Eye (tissue), 1 donor: ENCODE results near the gene ZNF516.

Experiments used
- DNase-seq: peaks from one replicate; pipeline ENCODE4 v3.0.0-alpha.2; 2015

Gene ZNF516

DNA sequence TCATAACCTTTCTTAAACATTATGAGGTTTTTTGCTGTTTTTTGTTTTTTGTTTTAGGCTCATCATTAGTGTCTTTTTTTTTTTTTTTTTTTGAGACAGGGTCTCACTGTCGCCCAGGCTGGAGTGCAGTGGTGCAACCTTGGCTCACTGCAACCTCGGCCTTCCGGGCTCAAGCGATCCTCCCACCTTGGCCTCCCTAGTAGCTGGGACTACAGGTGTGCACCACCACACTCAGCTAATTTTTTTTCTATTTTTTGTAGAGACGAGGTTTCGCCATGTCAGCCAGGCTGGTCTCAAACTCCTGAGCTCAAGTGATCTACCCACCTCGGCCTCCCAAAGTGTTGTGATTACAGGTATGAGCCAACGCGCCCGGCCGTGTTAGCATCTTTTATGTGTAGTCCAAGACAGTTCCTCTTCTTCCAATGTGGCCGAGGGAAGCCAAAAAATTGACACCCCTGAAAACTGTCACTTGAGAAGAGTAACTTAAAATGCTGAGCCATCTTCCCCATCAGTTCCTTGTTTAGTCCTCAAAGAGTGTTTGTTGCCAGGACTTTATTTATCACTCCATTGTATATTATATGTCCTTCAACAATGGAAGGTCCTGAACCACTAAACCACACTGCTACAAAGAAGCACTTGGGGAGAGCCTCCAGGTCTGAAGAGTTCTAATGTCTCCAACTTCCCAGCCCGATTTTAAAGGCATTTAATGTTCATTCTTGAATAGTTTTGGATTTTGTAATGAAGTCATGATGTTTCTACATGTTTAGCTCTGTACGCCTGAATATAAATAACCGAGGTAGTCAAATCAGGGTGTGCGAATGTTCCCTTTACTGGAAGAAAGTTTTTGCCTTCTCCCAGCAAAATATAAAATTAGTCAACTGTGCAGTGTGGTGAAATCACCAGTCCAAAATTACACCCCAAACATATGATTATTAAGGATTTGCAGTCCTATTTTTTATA, 26.4 kb downstream of the ZNF516 start:
- no peak for DNase-seq

DNA sequence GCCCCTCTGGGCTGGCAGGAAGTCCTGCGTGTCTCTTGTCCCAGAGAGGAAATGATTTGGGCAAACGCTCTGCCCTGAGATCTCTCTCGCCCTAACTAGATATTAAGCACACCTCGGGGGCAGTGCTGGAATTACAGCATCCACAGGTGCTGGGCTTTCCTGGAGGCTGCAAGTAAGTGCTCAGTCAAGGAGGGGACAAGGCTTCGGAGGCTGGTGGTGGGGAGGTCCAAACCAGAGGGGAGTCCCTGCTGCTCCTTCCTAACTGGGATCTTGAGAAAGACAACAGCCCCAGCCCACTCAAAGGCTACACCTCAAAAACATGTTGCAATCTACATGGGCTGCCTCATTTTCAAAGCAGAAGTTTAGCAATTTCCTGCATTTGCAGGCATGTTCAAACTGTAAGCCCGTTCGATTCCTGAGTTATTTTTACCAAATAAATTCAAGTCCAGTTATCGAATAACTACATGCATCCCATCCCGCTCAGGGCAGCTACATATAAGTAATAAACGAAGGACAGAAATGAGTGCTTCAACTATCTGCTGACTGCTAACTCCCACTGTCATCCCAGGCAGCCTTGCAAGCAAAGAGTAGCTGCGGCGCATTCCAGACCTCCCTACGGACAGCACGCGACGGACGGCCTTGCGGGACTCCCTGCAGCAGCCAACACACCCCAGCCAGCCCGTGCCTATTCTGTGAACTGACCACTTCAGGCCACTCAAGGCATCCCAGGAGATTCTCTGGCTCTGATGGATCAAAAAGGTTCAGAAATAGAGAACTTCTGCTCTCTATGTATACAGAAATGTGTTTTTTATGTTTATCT, 27.5 kb downstream of the ZNF516 start:
- DNase-seq, result peak; percentile 38

DNA sequence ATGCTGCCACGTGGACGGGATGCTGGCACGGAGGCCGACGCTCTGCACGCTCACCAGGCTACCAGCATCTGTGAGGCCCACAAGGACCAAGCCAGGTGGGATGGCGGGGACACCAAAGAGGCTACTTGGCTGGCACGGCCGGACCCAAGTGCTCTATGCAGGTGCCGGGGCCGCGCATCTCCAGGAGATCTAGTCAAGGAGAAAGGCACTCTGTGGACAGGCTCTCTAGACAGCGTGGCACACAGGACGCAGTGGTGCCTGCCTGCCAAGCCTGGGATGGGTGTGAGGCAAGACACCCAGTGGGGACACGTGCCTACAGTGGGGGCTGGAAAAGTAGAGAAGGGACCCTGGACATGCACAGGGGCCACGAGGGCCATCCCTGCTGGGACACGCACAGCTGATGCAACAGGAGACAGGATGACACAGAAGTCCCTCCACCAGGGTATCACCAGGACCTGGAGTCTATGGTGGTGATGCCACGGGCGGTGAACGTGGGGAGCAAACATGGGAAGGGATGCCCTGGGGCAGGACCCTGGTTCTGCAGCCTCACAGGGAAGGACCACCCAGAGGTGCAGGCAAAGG, 28.5 kb downstream of the ZNF516 start:
- no peak for DNase-seq

DNA sequence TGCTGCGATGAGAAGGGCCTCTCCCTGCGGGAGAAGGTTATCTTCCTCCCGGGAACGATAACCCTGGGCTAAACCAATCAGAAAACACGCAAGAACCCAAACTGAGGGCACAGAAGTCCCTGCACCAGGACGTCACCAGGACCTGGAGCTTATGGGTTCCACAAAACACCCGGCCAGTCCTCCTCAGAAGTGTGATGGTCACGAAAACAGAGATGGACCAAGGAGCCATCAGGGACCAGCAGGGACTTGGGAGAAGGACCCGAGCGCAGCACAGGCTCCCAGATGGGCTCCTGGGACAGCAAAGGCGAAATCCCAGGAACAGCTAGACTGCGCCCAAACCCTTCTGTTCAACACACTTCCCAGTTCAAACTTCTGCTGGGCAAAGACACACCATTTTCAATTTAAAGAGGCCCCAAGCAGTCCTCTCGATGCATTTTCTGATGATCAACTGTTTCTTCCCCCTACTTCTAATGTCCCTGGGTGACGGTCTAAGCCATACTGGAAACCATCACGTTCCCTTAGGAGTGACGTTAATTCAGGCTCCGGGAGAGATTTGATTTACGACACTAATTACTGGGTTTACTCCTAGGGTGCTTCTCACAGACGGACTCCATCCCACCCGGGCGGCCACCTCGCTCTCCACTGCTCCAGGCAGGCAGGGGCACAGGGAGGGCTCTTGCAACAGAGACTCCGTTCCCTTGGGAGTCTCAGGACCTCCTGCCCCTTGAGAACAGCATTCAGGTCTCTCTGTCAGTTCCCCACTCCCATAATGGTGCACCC, 29.2 kb downstream of the ZNF516 start:
- no peak for DNase-seq

DNA sequence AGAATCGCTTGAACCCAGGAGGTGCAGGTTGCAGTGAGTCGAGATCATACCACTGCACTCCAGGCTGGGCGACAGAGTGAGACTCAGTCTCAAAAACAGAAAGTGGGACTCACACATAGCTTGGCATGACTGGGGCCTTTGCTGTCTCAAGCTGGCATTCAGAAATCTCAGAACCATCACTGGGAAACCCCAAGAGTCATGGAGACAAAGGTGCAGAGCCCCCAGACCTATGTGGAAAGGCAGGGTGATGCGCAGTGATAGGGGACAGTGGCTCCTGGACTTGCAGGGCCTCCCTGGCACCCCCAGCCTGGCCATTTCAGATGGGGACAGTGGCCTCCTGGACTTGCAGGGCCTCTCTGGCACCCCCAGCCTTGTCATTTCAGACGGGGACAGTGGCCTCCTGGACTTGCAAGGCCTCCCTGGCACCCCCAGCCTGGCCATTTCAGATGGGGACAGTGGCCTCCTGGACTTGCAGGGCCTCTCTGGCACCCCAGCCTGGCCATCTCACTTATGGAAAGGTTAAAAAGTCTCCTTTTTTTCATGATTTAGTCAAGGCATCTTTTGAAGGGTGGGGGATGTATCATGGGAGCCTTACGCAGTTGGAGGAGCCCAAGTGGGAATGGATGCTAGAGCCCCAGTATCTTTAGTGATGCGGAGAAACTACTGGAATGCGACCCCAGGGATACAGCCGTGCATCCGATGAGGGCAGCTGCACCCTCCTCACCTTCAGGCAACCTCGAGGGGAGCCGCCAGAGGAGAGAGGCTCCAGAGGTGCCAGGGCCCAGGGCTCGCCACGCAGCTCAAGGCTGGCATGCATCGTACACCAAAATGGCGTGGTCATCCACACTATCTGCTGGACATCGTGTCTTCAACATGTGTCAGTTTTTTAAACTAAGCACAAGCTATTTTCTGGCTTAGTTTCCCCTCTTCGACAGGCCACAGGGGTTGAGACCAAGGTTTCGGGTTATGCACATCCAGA, 30.5 kb downstream of the ZNF516 start:
- no peak for DNase-seq

DNA sequence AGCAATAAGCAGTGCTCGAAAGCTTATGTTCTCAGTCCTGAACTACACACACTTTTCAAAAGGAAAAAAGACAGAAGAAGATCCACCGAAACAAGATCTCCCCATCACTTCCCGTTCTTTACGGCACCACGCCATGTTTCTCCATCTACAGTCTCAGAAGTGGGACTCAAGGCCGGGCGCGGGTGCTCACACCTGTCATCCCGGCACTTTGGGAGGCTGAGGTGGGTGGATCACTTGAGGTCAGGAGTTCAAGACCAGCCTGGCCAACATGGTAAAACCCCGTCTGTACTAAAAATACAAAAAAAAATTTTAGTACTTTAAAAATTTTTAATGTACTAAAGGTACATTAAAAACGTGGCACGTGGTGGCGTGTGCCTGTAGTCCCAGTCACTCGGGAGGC, 31.2 kb downstream of the ZNF516 start:
- DNase-seq, result no peak

DNA sequence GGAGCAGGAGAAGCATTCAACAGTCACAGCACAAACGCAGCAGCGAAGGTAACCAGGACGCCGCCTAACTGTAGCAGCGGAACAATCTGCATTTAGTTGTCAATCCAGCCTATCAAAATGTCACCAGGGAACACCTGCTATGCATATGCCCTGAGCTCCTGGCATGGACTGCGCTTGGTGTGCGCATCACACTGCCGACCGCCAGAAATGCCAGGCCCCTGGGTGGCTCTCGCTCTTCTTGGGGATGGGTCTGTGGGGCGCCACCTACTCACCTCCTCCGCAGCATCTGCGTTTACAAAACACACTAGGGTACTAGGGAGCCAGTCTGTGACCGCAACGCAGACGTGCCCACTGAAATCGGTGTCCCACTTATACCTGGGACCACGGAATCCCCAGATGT, 31.7 kb downstream of the ZNF516 start:
- no peak for DNase-seq

DNA sequence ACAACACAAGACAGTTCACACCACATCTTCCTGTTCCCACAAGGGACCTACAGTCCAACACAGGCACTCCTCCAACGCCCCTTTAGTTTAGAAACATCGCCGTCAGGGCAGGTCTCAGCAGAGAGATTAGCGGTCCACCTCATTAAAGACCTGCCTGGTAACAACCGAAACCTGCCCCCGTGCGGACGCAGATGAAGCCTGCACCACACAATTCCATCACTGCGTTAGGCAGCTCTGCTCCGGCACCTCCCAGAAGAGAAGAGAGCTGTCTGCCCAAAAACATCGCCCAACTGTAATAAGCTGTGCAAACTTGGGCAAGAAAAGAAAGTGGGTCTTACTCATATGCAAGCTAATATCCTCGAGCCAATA, 32.7 kb downstream of the ZNF516 start:
- no peak for DNase-seq

DNA sequence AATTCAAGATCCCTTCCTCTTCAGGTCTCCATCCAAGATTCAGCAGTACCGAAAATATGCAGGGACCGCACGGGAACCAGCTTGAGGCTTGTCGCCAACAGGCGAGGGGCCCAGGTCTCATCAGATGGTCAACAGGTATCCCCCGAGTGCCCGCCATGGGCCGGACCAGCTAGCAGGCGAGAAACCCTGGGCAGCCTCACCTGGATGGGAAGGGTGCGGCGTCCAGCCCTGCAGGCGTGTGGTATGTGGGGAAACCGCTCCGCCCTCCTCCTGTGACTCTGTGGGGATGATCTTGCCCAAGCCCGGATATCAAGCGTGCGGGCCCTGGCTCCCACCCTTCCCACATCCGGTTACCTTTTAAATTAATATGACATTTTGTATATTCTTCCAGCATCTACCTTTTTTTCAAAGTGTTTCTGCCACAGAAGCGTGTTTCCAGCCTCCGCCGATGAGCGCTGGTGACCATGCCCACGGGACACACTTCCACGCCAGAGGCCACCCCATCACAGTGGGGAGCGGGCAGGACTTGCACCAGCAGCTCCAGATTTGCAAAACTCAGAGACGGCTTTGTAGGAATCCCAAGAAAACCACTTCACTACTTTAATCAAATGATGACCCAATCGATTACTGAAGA, 33.2 kb downstream of the ZNF516 start:
- no peak for DNase-seq

DNA sequence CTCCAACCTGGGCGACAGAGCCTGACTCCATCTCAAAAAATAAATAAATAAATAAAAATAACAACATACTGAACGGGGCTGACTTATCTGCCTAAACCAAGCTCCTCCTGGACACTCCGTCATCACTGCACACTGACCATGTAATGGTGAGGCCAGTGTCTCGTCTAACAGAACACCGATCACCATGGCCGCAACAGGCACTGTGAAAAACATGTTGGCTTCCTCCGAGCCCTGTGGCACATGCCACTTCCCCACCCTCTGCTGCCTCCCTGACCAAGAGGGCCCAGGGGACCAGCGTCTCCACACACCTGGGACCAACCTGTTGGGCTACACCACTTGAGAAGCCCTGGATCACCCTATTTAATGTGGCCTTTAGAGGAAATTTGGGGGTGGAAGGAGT, 33.9 kb downstream of the ZNF516 start:
- DNase-seq, result no peak

DNA sequence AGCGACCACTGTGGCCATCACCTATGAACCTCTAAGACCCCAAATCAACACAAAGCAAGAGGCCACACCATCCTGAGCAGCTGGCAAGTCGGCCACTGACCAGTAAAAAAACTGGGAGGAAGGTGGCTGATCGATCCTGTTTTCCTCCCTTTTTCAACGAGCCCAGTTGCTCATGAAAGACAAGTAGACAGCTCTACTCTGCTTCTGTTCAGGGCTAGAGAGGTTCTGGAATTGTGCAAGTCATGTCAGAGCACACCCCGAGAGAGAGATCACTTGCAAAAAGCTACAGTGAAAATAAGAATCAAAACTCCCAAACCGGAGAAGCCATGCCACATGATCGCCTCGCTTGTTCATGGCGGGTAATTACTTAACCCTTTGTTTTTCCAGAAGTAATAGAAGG, 34.6 kb downstream of the ZNF516 start:
- no peak for DNase-seq

DNA sequence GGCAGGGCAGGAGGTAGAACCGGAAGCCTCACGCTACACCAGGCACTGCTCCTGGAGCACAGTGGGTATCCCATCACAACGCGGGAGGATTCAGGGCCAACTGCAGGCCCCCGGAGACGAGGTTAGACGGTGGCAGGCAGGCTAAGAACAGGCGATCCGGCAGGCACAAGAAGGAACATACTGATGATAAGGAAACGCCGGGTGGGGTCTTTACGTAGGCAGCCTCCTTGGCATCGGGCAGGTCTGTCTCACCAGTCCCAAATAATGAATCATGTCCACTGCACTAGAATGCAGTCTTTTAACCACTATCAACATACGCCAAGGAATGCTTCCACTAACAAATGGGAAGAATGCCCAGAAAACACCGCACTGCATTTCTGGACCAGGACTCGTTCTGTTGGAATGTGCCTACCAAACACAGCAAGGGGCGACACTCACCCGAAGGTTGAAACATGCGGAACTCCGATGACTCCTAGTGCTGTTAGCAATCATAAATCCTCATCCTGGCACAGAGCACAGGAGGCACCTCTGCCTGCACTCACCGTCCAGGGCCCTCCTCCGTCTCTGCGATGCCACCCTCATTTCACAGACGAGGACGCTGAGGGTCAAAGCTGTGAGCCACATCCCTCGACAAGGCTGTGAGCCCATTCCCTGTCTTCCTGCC, 35.2 kb downstream of the ZNF516 start:
- peak; percentile 56 for DNase-seq

DNA sequence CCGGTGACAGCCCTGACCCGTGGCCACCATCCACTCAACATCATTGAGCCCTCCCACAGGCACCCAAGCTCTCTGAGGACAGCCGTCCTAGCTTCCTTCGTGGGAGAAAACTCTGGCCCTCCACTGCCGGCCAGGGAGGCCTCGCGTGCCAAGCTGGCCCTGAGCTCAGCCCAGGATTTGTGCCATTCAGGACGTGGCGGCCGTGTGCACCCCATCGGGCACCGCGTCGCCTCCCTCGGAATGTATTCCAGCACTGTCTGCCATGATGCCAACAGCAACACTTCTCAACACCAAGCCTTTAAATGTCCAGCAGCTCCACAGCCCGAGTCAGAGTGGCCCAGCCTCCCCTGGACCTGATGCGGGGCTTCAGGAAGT, 35.7 kb downstream of the ZNF516 start:
- DNase-seq, result no peak

DNA sequence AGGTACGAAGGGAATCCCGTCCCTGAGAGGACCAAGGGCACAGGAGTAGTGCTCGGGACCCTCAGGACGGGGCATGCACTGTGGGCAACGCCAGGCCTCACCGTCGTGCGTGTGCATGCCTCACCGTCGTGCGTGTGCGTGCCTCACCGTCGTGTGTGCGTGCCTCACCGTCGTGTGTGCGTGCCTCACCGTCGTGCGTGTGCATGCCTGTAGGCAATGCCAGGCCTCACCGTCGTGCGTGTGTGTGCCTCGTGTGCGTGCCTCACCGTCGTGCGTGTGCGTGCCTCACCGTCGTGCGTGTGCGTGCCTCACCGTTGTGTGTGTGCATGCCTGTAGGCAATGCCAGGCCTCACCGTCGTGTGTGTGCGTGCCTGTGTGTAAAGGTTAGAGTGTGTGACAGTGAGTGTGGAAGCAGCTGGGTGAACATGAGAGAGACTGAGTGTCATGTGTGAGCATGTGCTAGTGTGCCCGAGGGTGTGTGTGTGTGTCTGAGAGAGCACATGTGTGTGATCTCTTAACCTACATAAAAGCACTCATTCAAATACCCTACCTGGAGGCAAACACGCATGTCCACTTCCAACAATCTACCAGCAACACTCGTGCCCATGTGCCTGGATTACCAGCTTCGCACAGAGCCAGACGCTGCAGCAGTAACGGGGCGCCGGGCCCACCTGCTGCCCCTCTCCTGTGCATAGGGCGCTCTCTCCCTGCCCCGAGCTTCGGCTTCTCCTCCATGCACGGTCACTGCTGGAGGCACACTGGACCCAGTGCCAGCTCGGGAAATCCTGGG, 36.3 kb downstream of the ZNF516 start:
- DNase-seq, result no peak

DNA sequence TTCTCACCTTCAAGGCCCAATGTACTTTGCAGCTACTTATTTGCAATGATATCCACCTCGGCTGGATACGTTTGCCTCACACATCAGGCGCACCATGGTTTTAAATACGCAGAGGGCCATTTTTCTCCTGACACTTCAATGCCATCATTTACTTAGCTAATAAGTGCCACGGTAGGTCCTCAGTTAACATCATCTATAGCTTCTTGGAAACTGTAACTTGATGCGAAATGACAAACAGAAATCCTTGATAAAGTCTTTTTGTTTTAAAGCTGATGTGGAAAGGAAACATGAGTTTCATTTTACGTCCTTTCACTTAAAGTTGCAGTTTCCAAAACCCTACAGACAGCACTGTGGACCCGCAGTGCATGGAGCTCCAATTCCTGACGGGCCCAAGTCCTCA, 37.1 kb downstream of the ZNF516 start:
- DNase-seq, result no peak

DNA sequence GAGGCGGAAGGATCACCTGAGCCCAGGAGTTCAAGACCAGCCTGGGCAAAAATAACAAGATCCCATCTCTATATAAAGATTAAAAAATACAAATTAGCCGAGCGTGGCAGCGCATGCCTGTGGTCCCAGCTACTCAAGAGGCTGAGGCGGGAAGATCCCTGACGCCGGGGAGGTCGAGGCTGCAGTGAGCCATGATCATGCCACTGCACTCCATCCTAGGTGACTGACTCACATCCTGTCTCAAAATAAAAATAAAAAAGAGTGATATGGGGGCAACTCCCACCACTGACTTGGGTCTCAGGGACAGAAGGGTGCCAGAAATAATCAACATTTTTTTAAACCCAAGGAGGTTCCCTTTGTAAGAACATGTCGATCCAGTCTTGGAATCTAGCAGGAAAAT, 37.6 kb downstream of the ZNF516 start:
- DNase-seq, result no peak

DNA sequence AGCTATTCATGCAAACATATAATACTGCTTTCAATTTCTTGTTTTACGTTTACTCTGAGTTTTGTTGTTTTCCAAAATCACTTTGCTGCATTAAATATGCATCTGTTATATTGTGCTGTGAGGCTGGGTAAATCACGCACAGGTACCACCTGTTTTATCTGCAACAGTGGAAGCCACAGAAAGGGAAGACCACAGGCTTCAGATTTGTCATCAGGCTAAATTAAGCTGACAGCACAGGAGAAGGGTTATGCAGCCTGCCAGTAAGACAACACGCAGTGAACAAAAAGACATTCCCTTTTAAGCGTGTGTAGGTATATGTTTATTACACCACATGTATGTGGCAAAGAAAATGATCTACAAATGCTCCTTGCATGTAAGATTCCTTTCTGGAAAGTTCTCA, 38.2 kb downstream of the ZNF516 start:
- DNase-seq, result no peak

DNA sequence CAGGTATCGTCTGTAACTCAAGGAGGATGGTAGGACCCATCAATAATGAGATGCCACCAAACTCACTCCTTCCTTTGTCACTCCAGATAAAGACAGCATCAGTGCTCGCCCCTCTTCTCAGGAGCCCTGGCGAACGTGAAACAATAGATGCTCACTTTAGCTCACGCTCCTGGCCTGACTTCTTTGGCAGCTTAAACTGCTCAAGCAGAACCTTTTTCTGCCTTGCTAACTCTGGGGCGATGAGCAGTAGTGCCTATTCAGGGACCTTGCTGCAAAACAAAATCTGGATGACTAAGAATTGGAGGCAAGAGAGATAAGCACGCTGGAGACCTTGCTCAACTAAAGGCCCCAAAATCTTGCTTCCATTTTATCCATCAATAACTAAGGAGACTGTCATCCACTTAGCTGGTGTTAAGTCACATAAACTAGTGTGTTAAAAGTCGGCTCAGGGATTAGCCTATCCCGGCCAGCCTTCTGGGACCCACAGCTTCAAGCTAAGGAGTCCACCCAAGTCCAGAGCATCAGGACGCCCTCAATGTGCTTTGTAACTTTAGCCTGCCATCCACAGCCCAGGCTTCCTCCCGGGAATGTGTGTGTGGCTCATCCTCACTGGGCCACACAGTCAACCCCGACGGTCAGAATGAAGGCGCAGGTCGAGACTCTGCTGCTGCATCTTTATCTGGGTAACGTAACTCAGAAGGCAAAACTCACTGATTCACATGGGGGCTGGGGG, 38.9 kb downstream of the ZNF516 start:
- DNase-seq, result no peak
